GM12878 (cell line): ENCODE measurements around the gene NDUFA11. TPM values are rescaled to one million over a fixed set of nuclear protein-coding genes. Genes with fewer than 3 reads are reported as not detected.

Experiments used
- ATAC-seq: fragments of 200-7000 bp; cut with Tn5 transposase; 3 replicates; pipeline ENCODE4 v1.9.1; 2020; ENCODE audit warnings: mild to moderate bottlenecking, moderate library complexity
- BruUV-seq: library from RNA; stranded (reverse); fragments of 400-500 nt; replicated peaks from 2 replicates; lab custom pipeline; 2021; lab: Mats Ljungman, UMichigan
- CTCF ChIA-PET: fragments of 300-600 bp; sonication (Branson Sonifier 250); formaldehyde crosslinking; extraction: SDS; loops from one replicate; lab custom pipeline; 2021; ENCODE audit warnings: inconsistent platforms; lab: Yijun Ruan, JAX
- POLR2A ChIA-PET: fragments of 350-600 bp; formaldehyde crosslinking; extraction: SDS; loops from one replicate; lab custom pipeline; 2021; ENCODE audit warnings: inconsistent platforms; lab: Charles Lee
- RAD21 ChIA-PET: fragments of 300-600 bp; sonication (Branson Sonifier 250); formaldehyde crosslinking; loops from one replicate; lab custom pipeline; 2023; ENCODE audit warnings: antibody characterized with exemption; ENCODE audit not compliant: unreplicated experiment; lab: Charles Lee
- SMC1A ChIA-PET: fragments of 300-600 bp; sonication (Branson Sonifier 250); formaldehyde crosslinking; loops from one replicate; lab custom pipeline; 2023; ENCODE audit not compliant: unreplicated experiment, uncharacterized antibody; lab: Charles Lee
- DNase-seq: peaks from one replicate; pipeline ENCODE4 v3.0.0-alpha.2; 2011; ENCODE audit warnings: low read depth, low spot score
- FAIRE-seq: peaks from 3 replicates; lab custom pipeline; 2011; peaks lifted over from hg19 to GRCh38; lab: Jason Lieb, UNC
- H2AFZ ChIP-seq: 2 replicates; pipeline ENCODE4 v1.6.0; 2011; ENCODE audit warnings: low read depth, low read length, control low read depth; ENCODE audit not compliant: control insufficient read depth
- H3K27ac ChIP-seq: 2 replicates; pipeline ENCODE4 v1.5.1; 2011; ENCODE audit warnings: control low read depth; ENCODE audit not compliant: control insufficient read depth, insufficient read depth
- H3K27me3 ChIP-seq, 2 experiments: replicated peaks in 1 of 2; 2 replicates each; pipeline versions ENCODE4 v1.6.0 to v1.6.1; 2011; ENCODE audit warnings: low read length in 1 of 2; ENCODE audit not compliant: control insufficient read depth in 2 of 2, insufficient read depth in 2 of 2
- H3K36me3 ChIP-seq, 2 experiments: 2 replicates each; pipeline ENCODE4 v1.5.1; 2011; ENCODE audit warnings: low read length in 1 of 2; ENCODE audit not compliant: control insufficient read depth in 2 of 2, insufficient read depth in 2 of 2
- H3K4me1 ChIP-seq: 2 replicates; pipeline ENCODE4 v1.6.1; 2011; ENCODE audit warnings: mild to moderate bottlenecking, low read length, moderate library complexity, mixed read lengths; ENCODE audit not compliant: control insufficient read depth, insufficient read depth
- H3K4me2 ChIP-seq: 2 replicates; pipeline ENCODE4 v1.6.0; 2011; ENCODE audit warnings: control low read depth; ENCODE audit not compliant: control insufficient read depth, insufficient read depth
- H3K4me3 ChIP-seq: fragments of 200-600 bp; sonication (generic); 2 replicates; pipeline ENCODE4 v1.5.1; 2016
- H3K79me2 ChIP-seq: 2 replicates; pipeline ENCODE4 v1.6.0; 2011; ENCODE audit warnings: low read length; ENCODE audit not compliant: control insufficient read depth, insufficient read depth
- H3K9ac ChIP-seq: 2 replicates; pipeline ENCODE4 v1.8.0; 2011; ENCODE audit warnings: low read length, control low read depth, mixed read lengths; ENCODE audit not compliant: control insufficient read depth, insufficient read depth
- H3K9me3 ChIP-seq: replicated peaks from 3 replicates; pipeline ENCODE4 v1.5.1; 2011; ENCODE audit warnings: mild to moderate bottlenecking, low read length; ENCODE audit not compliant: control insufficient read depth, insufficient read depth
- H4K20me1 ChIP-seq: 2 replicates; pipeline ENCODE4 v1.6.0; 2011; ENCODE audit not compliant: control insufficient read depth, insufficient read depth
- ASH2L ChIP-seq: fragments of 300-600, 200-600 bp; sonication (generic); IDR thresholded peaks from 2 replicates; pipeline ENCODE4 v1.6.1; 2017; ENCODE audit warnings: low read depth, mild to moderate bottlenecking, borderline replicate concordance
- ATF7 ChIP-seq: fragments of 450-650 bp; IDR thresholded peaks from 2 replicates; pipeline ENCODE4 v1.6.1; 2016; ENCODE audit warnings: low read depth, mild to moderate bottlenecking
- CREB1 ChIP-seq: IDR thresholded peaks from 2 replicates; pipeline ENCODE4 v1.6.1; 2012; ENCODE audit warnings: low read depth, mild to moderate bottlenecking, inconsistent platforms
- E2F8 ChIP-seq: fragments of 450-650 bp; IDR thresholded peaks from 2 replicates; pipeline ENCODE4 v1.6.1; 2018; ENCODE audit warnings: mild to moderate bottlenecking, low read depth, moderate library complexity; ENCODE audit not compliant: partially characterized antibody
- ESRRA ChIP-seq: IDR thresholded peaks from 2 replicates; pipeline ENCODE4 v1.6.1; 2012; ENCODE audit warnings: mild to moderate bottlenecking, low read length, improper control_type of control experiment
- FOXK2 ChIP-seq: fragments of 450-650 bp; IDR thresholded peaks from 2 replicates; pipeline ENCODE4 v1.6.1; 2017; ENCODE audit warnings: mild to moderate bottlenecking, moderate library complexity
- IKZF1 ChIP-seq: fragments of 450-650 bp; conservative IDR thresholded peaks from 2 replicates; pipeline ENCODE4 v1.6.1; 2017; ENCODE audit warnings: antibody characterized with exemption, mild to moderate bottlenecking
- PAX8 ChIP-seq: fragments of 450-650 bp; IDR thresholded peaks from 2 replicates; pipeline ENCODE4 v1.6.1; 2017; ENCODE audit warnings: mild to moderate bottlenecking, moderate library complexity
- POLR2AphosphoS5 ChIP-seq: IDR thresholded peaks from 2 replicates; pipeline ENCODE4 v1.6.1; 2011; ENCODE audit warnings: mild to moderate bottlenecking, low read length, inconsistent platforms
- TCF12 ChIP-seq: IDR thresholded peaks from 2 replicates; pipeline ENCODE4 v1.6.1; 2011; ENCODE audit warnings: low read depth, mild to moderate bottlenecking, low read length
- YY1 ChIP-seq: IDR thresholded peaks from 2 replicates; pipeline ENCODE4 v1.6.1; 2011; ENCODE audit warnings: low read depth, mild to moderate bottlenecking, low read length
- ZBED1 ChIP-seq: IDR thresholded peaks from 2 replicates; pipeline ENCODE4 v1.6.1; 2016; ENCODE audit warnings: borderline replicate concordance
- ZNF384 ChIP-seq: IDR thresholded peaks from 2 replicates; pipeline ENCODE4 v1.6.1; 2012; ENCODE audit warnings: low read depth, mild to moderate bottlenecking, low read length, improper control_type of control experiment, borderline replicate concordance
- WGBS: methylation state at CpG from one replicate; pipeline ENCODE4 v1.1.6; 2016; ENCODE audit warnings: low lambda C conversion rate; ENCODE audit not compliant: insufficient replicate concordance, insufficient coverage; ENCODE audit errors: missing lambda C conversion rate; 5-methylcytosine and 5-hydroxymethylcytosine counted together
- in situ Hi-C: fragments of 300-500 bp; cut with MboI; formaldehyde crosslinking; loops from 9 replicates; pipeline ENCODE4 v1.14.3; 2018; ENCODE audit warnings: mixed read lengths
- intact Hi-C: fragments of 100-400 bp; cut with micrococcal nuclease; formaldehyde crosslinking; loops from one replicate; pipeline ENCODE4 v1.14.2; 2022; ENCODE audit not compliant: unreplicated experiment
- polyA plus RNA-seq, 11 experiments: library from polyadenylated mRNA; depleted of rRNA in 4 of 11; unstranded in 6 of 11; stranded (reverse) in 5 of 11; fragments of >200 nt; fragmentation: Nextera tagmentation in 4 of 11; fragmentation: Illumina TruSeq in 1 of 11; extraction: Ambion mirVana in 4 of 11; extraction: Trizol in 1 of 11; gene quantifications; 1 replicate in 1 of 11; 2 replicates in 10 of 11; pipeline versions ENCODE4 v1.2.1 to v1.2.3, GENCODE V29; 2011 to 2016; ENCODE audit warnings: inconsistent platforms in 2 of 11, missing spikeins in 2 of 11, low read depth in 1 of 11
- total RNA-seq, 4 experiments: library from RNA; depleted of rRNA in 3 of 4; stranded (reverse); fragments of >200 nt in 3 of 4; fragmentation: Illumina TruSeq in 1 of 4; extraction: Trizol in 1 of 4; gene quantifications; 2 replicates each; pipeline versions ENCODE4 v1.2.1 to v1.2.3, GENCODE V29; 2013 to 2021
- TF ChIP-seq, protein P1 (sequence below): IDR thresholded peaks from 2 replicates; pipeline ENCODE4 v1.6.1; 2012; ENCODE audit warnings: low read length, inconsistent platforms

NDUFA11 gene
- total and polyA plus RNA-seq, 10 of the 15 experiments (the other 5 are each of a cell fraction or from before 2014, with no cell fraction given): 108 to 600 (median 289) TPM

DNA sequence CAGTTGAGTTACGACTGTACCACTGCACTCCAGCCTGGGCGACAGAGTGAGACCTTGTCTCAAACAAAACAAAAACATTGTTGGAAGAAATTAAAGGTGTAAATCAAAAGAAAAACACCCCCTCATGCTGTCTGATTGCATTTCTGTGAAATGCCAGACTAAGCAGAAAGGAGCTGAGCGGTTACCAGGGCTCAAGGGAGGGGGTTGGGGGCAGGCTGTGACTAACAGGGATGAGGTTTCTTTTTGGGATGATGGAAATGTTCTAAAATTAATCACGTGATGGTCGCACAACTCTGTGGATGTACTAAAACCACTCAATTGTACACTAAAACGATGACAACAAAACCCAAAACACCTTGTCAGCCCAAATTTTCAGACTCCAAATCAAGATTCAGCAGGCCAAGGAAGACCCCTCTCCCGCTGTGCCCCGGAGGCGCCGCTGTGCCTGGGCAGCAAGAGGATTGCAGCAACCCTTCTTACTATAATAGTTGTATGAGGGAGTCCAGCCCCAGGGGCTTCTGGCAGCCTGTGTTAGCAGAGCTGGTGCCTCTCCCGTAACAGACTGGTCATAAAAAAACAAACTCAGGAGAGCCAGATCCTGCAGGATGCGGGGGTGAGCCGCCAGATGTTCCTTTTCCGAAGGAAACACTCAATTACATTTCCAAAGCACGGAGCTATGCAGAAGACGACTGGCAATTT lies 31.3 kb upstream of the NDUFA11 start:
- DNase-seq (no peak), ATAC-seq (no peak), FAIRE-seq (no peak)
- BruUV-seq: no TSS peak
- POLR2A ChIA-PET: no interaction called here
- SMC1A ChIA-PET: no interaction called here
- H3K79me2 ChIP-seq: no peaks in the 10 kb centered on the region
- H3K4me1 ChIP-seq: no peaks in the 10 kb centered on the region
- H3K36me3 ChIP-seq: peaks cover 14 to 37% of the 10 kb centered on the region in 2 experiments; a peak in 3 of 4 replicates
- TF ChIP-seq YY1 (no peak), IKZF1 (no peak), POLR2AphosphoS5 (no peak), CREB1 (no peak), ASH2L (no peak), ZBED1 (no peak), FOXK2 (no peak), PAX8 (no peak), TCF12 (no peak), ESRRA (no peak), ZNF384 (no peak), E2F8 (no peak), ATF7 (no peak)
- TF ChIP-seq, protein P1, sequence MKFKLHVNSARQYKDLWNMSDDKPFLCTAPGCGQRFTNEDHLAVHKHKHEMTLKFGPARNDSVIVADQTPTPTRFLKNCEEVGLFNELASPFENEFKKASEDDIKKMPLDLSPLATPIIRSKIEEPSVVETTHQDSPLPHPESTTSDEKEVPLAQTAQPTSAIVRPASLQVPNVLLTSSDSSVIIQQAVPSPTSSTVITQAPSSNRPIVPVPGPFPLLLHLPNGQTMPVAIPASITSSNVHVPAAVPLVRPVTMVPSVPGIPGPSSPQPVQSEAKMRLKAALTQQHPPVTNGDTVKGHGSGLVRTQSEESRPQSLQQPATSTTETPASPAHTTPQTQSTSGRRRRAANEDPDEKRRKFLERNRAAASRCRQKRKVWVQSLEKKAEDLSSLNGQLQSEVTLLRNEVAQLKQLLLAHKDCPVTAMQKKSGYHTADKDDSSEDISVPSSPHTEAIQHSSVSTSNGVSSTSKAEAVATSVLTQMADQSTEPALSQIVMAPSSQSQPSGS: no peak
- intact Hi-C loops: no loop called here
- no peak overlapping the region for H3K4me2 ChIP-seq
- 96% methylated on average over 16 of the region's 16 CpGs for WGBS
- H2AFZ ChIP-seq: no peak overlapping the region
- RAD21 ChIA-PET: interaction anchor here (0.6 kb wide), 1 partner anchor 33 kb away, joined by 3 read pairs; no protein-coding TSS in a partner anchor
- H3K27me3 ChIP-seq: no peaks in the 10 kb centered on the region
- CTCF ChIA-PET: no interaction called here
- in situ Hi-C loops: no loop called here
- H3K9me3 ChIP-seq: no peaks in the 10 kb centered on the region
- H3K4me3 ChIP-seq: no peak overlapping the region
- no peaks in the 10 kb centered on the region for H4K20me1 ChIP-seq
- no peak overlapping the region for H3K9ac ChIP-seq
- no peak overlapping the region for H3K27ac ChIP-seq
